Mesendoderm (in vitro differentiated cells): ENCODE data around the gene TMEM203.

Experiments
- DNase-seq: peaks from one replicate; pipeline ENCODE4 v3.0.0; 2013
- H2AK5ac ChIP-seq: 2 replicates; pipeline ENCODE4 v1.6.1; 2013; ENCODE audit warnings: low read length, inconsistent platforms
- H2BK120ac ChIP-seq: 2 replicates; pipeline ENCODE4 v1.6.1; 2013; ENCODE audit warnings: low read depth, mild to moderate bottlenecking, low read length, moderate library complexity, mixed read lengths
- H2BK15ac ChIP-seq: replicated peaks from 2 replicates; pipeline ENCODE4 v1.6.1; 2013; ENCODE audit warnings: low read depth, mild to moderate bottlenecking, moderate library complexity
- H2BK5ac ChIP-seq: 2 replicates; pipeline ENCODE4 v1.6.1; 2013; ENCODE audit warnings: low read length, inconsistent platforms
- H3K18ac ChIP-seq: 2 replicates; pipeline ENCODE4 v1.6.1; 2013; ENCODE audit warnings: mild to moderate bottlenecking, low read length, mixed read lengths
- H3K23ac ChIP-seq: one replicate; pipeline ENCODE4 v1.6.1; 2013; ENCODE audit warnings: low read length
- H3K27ac ChIP-seq: 2 replicates; pipeline ENCODE4 v1.5.1; 2013; ENCODE audit warnings: low read depth, mild to moderate bottlenecking, inconsistent platforms, low read length, moderate library complexity
- H3K27me3 ChIP-seq: 2 replicates; pipeline ENCODE4 v1.6.1; 2013; ENCODE audit warnings: low read length, control low read depth, mild to moderate bottlenecking, inconsistent platforms; ENCODE audit not compliant: insufficient read depth, poor library complexity
- H3K36me3 ChIP-seq: 2 replicates; pipeline ENCODE4 v1.6.1; 2013; ENCODE audit warnings: low read length, inconsistent platforms; ENCODE audit not compliant: control insufficient read depth, insufficient read depth
- H3K4ac ChIP-seq: one replicate; pipeline ENCODE4 v1.6.1; 2013; ENCODE audit warnings: low read depth, mild to moderate bottlenecking, low read length, moderate library complexity
- H3K4me1 ChIP-seq: 2 replicates; pipeline ENCODE4 v1.6.1; 2013; ENCODE audit warnings: low read depth, low read length, inconsistent platforms; ENCODE audit not compliant: control insufficient read depth
- H3K4me2 ChIP-seq: 2 replicates; pipeline ENCODE4 v1.6.1; 2013; ENCODE audit warnings: low read length
- H3K4me3 ChIP-seq: 2 replicates; pipeline ENCODE4 v1.5.1; 2013; ENCODE audit warnings: mild to moderate bottlenecking, low read length
- H3K56ac ChIP-seq: one replicate; pipeline ENCODE4 v1.6.1; 2013; ENCODE audit warnings: low read length
- H3K79me1 ChIP-seq: 2 replicates; pipeline ENCODE4 v1.6.1; 2013; ENCODE audit warnings: low read length, inconsistent platforms
- H3K79me2 ChIP-seq: 2 replicates; pipeline ENCODE4 v1.6.1; 2013; ENCODE audit warnings: mild to moderate bottlenecking, low read length; ENCODE audit not compliant: control insufficient read depth, insufficient read depth
- H3K9ac ChIP-seq: 2 replicates; pipeline ENCODE4 v1.6.1; 2013; ENCODE audit warnings: low read length, inconsistent platforms
- H4K5ac ChIP-seq: one replicate; pipeline ENCODE4 v1.6.1; 2013; ENCODE audit warnings: low read length
- H4K8ac ChIP-seq: one replicate; pipeline ENCODE4 v1.6.1; 2013; ENCODE audit warnings: low read depth, mild to moderate bottlenecking, control low read depth, low read length, moderate library complexity
- WGBS: extraction: QIAGEN DNeasy Blood & Tissue Kit; methylation state at CpG from one replicate; pipeline ENCODE4 v1.1.7; 2013; ENCODE audit warnings: low lambda C conversion rate, missing lambda C conversion rate; ENCODE audit not compliant: insufficient coverage; ENCODE audit errors: extremely low coverage; 5-methylcytosine and 5-hydroxymethylcytosine counted together

Gene TMEM203

GRCh38 chr9:137167747-137168572 is 37.5 kb downstream of the TMEM203 start:
- H3K56ac ChIP-seq: no peak overlapping the region
- no peak overlapping the region for H3K4ac ChIP-seq
- no peaks in the 10 kb centered on the region for H3K79me2 ChIP-seq
- H3K9ac ChIP-seq: no peak overlapping the region
- no peak overlapping the region for H2BK120ac ChIP-seq
- H3K27ac ChIP-seq: no peak overlapping the region
- H3K27me3 ChIP-seq: peaks cover 34% of the 10 kb centered on the region
- H3K36me3 ChIP-seq: no peaks in the 10 kb centered on the region
- WGBS: no CpG with 5 or more reads among the region's 57 CpGs
- H2AK5ac ChIP-seq: no peak overlapping the region
- no peak overlapping the region for H4K8ac ChIP-seq
- no peaks in the 10 kb centered on the region for H3K79me1 ChIP-seq
- no peak overlapping the region for H3K4me2 ChIP-seq
- H3K4me1 ChIP-seq: no peaks in the 10 kb centered on the region
- H3K23ac ChIP-seq: no peak overlapping the region
- no peak overlapping the region for H2BK15ac ChIP-seq
- no peak overlapping the region for H4K5ac ChIP-seq
- no peak for DNase-seq
- no peak overlapping the region for H3K18ac ChIP-seq
- H2BK5ac ChIP-seq: no peak overlapping the region
- no peak overlapping the region for H3K4me3 ChIP-seq

DNA sequence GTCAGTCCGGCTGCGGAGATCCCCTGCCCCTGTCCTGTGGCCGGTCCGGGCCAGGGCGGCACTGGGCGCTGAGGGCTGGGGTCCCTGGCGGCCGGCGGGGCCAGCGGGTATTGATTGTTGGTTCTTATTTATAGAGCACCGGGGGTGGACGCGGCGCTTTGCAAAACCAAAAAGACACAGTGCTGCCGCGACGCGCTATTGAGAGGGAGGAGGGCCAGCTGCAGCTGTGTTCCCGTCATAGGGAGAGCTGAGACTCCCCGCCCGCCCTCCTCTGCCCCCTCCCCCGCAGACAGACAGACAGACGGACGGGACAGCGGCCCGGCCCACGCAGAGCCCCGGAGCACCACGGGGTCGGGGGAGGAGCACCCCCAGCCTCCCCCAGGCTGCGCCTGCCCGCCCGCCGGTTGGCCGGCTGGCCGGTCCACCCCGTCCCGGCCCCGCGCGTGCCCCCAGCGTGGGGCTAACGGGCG is 38.1 kb downstream of the TMEM203 start:
- Histone ChIP-seq H3K18ac (no peak overlapping the region), H3K36me3 (no peaks in the 10 kb centered on the region), H4K5ac (no peak overlapping the region), H3K4me3 (no peak overlapping the region), H3K4me1 (no peaks in the 10 kb centered on the region), H3K79me2 (no peaks in the 10 kb centered on the region), H3K23ac (no peak overlapping the region), H3K4ac (no peak overlapping the region), H3K79me1 (no peaks in the 10 kb centered on the region), H3K9ac (no peak overlapping the region), H4K8ac (no peak overlapping the region), H3K27ac (no peak overlapping the region), H3K4me2 (no peak overlapping the region), H2BK5ac (no peak overlapping the region), H3K27me3 (peaks cover 37% of the 10 kb centered on the region), H3K56ac (no peak overlapping the region), H2BK15ac (no peak overlapping the region), H2BK120ac (no peak overlapping the region), H2AK5ac (no peak overlapping the region)
- no CpG with 5 or more reads among the region's 44 CpGs for WGBS
- no peak for DNase-seq

DNA sequence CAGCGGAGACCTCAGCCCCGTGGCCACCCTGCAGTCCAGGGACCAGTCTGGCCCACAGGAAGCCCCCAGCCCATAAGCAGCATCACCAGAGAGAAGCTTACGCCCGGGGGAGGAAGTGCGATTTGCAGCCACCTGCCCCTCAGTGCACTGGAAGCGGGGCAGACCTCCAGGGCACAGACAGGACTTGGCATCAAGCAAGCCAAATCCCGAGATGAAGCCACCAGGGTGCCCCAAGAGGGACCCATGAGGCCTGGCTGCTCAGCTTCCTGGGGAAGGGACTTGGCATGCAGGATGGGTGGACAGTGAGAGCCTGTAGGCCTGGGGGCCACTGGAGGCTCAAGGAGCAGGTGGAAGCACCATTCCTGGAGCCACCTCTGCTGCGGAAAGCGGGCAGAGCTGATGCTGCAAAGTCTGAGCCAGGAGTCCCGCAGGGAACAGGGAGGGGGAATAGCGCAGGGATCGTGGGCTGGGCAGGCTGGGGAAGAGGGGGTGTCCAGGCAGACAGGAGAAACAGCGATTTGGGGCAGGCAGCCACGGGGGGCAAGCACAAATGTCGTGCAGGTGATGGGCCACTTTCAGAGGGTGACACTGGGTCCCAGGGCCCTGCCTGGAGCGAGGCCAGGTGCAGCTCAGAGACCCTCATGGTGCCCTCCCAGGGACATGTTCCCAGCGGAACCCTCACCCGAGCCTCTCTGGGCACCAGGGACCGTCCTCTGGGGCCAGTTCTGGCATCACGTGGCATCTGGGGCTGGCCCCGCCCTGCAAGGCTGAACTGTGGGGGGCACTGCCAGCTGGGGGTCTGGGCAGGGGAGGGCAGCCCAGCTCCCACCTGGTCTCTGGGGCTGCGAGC is 38.8 kb downstream of the TMEM203 start:
- no peak overlapping the region for H2BK120ac ChIP-seq
- H2BK15ac ChIP-seq: no peak overlapping the region
- no peaks in the 10 kb centered on the region for H3K79me1 ChIP-seq
- H3K36me3 ChIP-seq: no peaks in the 10 kb centered on the region
- no peak overlapping the region for H2AK5ac ChIP-seq
- no peak overlapping the region for H3K4me2 ChIP-seq
- no peak overlapping the region for H3K4me3 ChIP-seq
- no peak overlapping the region for H3K18ac ChIP-seq
- no peak overlapping the region for H3K4ac ChIP-seq
- no peak overlapping the region for H4K8ac ChIP-seq
- no peak overlapping the region for H3K56ac ChIP-seq
- H3K79me2 ChIP-seq: no peaks in the 10 kb centered on the region
- no peak overlapping the region for H3K27ac ChIP-seq
- DNase-seq: no peak
- H3K4me1 ChIP-seq: no peaks in the 10 kb centered on the region
- no peak overlapping the region for H3K9ac ChIP-seq
- H2BK5ac ChIP-seq: no peak overlapping the region
- H3K27me3 ChIP-seq: peaks cover 40% of the 10 kb centered on the region
- no peak overlapping the region for H4K5ac ChIP-seq
- no peak overlapping the region for H3K23ac ChIP-seq
- WGBS: no CpG with 5 or more reads among the region's 22 CpGs

DNA sequence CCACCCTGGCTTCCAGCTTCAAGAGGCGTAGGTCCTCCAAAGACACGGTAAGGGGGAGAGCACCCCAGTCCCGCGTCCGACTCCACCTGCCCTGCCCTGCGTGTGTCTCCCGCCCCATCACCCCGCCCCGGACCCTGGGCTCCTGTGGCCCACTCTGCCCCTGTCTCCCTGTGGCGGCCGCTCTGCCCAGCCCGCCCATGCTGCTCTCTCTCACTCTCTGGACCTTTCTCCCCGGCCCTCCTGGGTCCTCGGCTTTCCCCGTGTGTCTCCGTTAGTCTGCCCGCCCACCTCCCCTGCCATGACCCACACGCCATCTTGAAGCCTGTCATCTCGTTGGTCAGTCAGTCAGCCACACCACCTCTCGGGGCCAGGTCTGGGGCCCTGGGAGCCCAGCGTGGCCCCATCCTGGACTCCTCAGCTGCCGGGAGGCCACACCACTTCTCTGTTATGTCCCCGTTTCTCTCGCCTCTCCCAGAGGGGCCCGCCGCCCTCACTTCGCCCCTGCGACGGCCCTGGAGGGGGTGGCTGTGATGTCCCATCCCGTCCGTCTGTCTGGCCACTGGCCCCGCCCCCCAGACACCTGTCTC is 40.1 kb downstream of the TMEM203 start:
- Histone ChIP-seq H3K4ac (no peak overlapping the region), H4K5ac (no peak overlapping the region), H3K4me3 (no peak overlapping the region), H3K79me2 (no peaks in the 10 kb centered on the region), H3K18ac (no peak overlapping the region), H3K23ac (no peak overlapping the region), H3K9ac (no peak overlapping the region), H2BK15ac (no peak overlapping the region), H3K27ac (no peak overlapping the region), H3K56ac (no peak overlapping the region), H3K4me1 (no peaks in the 10 kb centered on the region), H3K36me3 (no peaks in the 10 kb centered on the region), H2BK120ac (no peak overlapping the region), H2BK5ac (no peak overlapping the region), H3K27me3 (peaks cover 39% of the 10 kb centered on the region), H3K4me2 (no peak overlapping the region), H2AK5ac (no peak overlapping the region), H4K8ac (no peak overlapping the region), H3K79me1 (no peaks in the 10 kb centered on the region)
- DNase-seq: no peak
- WGBS: no CpG with 5 or more reads among the region's 32 CpGs

DNA sequence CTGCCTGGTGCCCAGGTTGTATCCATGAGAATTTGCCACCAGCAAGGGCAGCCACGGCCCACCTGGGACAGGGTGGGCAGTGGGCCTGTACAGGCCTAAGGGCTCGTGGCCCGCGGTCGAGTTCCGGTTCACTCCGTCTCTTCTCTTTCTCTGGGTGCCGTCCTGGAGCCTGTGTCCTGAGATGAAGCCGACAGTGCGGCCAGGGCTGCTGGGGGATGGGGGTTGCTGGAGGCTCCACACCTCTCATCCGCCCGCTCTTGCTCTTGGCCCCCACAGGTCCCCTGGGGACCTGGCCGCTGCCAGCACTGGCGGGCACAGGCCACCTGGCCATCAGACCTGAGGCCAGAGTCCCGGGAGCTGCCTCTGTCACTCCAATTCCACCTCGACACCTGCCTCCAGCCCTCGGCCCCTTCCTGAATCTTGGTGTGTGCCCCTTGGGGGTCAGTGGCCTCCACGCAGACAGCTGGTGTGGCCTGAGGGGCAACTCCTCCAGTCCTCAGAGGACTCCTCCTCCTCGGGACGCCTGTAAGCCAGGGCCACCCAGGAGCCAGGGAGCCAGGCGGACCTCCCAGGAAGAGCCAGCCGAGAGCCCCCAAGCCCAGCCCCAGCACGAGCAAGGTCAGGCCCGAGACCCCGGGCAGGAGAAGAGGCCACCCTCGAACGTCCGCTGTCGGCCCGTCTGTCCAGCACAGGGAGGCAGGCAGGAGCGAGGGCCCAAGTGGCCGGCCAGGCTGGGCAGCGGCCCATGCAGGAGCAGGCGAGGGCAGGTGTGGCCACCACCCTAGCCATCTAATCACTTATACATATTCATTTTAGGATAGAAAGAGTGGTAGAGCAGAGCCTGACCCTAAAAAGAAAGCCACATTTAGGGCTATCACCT is 40.8 kb downstream of the TMEM203 start:
- no peak overlapping the region for H2BK120ac ChIP-seq
- H2BK15ac ChIP-seq: no peak overlapping the region
- no peaks in the 10 kb centered on the region for H3K4me1 ChIP-seq
- H3K4me3 ChIP-seq: no peak overlapping the region
- H3K79me1 ChIP-seq: no peaks in the 10 kb centered on the region
- no peaks in the 10 kb centered on the region for H3K36me3 ChIP-seq
- H3K79me2 ChIP-seq: no peaks in the 10 kb centered on the region
- H2AK5ac ChIP-seq: no peak overlapping the region
- H3K9ac ChIP-seq: no peak overlapping the region
- H3K18ac ChIP-seq: no peak overlapping the region
- H4K8ac ChIP-seq: no peak overlapping the region
- H3K27me3 ChIP-seq: peaks cover 34% of the 10 kb centered on the region
- no peak overlapping the region for H3K56ac ChIP-seq
- WGBS: no CpG with 5 or more reads among the region's 34 CpGs
- H4K5ac ChIP-seq: no peak overlapping the region
- H3K23ac ChIP-seq: no peak overlapping the region
- no peak overlapping the region for H3K4me2 ChIP-seq
- no peak overlapping the region for H3K27ac ChIP-seq
- no peak for DNase-seq
- no peak overlapping the region for H2BK5ac ChIP-seq
- H3K4ac ChIP-seq: no peak overlapping the region
